Fibroblast of lung (primary cell): ENCODE results near the gene CENPI.

Source experiments
- CTCF ChIP-seq, 2 donors: IDR thresholded peaks in 1 of 2; conservative IDR thresholded peaks in 1 of 2; 1 replicate in 1 of 2; 2 replicates in 1 of 2; pipeline ENCODE4 v1.5.1; 2011 to 2012; ENCODE audit warnings: low read length in 2 of 2, control low read depth in 1 of 2, inconsistent platforms in 1 of 2, low read depth in 1 of 2, mild to moderate bottlenecking in 1 of 2
- EZH2 ChIP-seq: IDR thresholded peaks from 2 replicates; pipeline ENCODE4 v1.5.1; 2012; ENCODE audit warnings: low read length, control low read depth, mild to moderate bottlenecking; ENCODE audit errors: missing control alignments

DNA sequence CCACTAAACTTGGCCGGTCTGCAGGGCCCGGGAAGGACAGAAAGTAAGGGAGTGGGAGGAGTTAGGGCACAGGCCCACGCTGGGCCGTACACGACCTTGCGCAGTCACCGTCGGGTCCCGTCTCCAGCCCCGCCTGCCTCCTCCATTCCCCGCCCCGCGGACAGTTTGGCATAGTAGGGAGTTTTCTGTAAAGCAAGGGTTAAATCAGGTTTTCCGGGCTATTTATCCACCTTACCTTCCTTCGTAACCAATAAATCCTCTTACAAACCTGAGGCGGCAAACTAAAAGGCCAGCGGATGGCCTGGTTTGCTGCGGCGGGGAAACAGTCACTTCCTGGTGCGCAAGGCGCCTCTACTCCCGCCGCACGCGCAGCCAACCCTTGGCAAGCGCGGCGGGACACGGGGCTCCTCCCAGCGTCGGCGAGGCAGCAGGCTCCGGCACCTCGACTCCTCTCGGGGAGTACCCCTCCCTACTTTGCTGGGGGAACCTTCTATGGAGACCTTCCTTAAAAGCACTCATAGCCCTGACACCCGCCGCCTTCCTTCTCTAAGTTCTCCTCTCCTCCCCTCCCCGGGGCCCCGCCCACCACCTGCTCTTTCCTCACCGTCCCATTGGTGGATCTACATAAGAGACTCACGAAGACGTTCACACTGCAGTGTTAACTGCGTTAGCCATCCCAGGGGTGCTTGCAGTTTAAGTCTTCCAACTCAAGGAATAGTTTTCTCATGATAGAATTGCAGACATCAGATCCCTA lies 46.3 kb upstream of the CENPI start, which contains the start of gene TRMT2B:
- TF ChIP-seq CTCF (conservative IDR thresholded peaks at IDR 0.05 in 1 of 2, IDR thresholded peaks at IDR 0.05 in 1 of 2; ENCODE audit: low read depth in 1 of 2, low read length in 2 of 2) (no peak), EZH2 (no peak)
